ACC112 (cell line): ENCODE data around the gene ZNF514.

Experiments used
- H2AFZ ChIP-seq: fragments of 200-600 bp; sonication (generic); one replicate; pipeline ENCODE4 v1.6.0; 2017; ENCODE audit warnings: antibody characterized with exemption, low read length; ENCODE audit not compliant: unreplicated experiment
- H3K27ac ChIP-seq: fragments of 200-600 bp; sonication (generic); 2 replicates; pipeline ENCODE4 v1.5.1; 2014; ENCODE audit warnings: low read depth, mild to moderate bottlenecking, antibody characterized with exemption, low read length, moderate library complexity
- H3K27me3 ChIP-seq: fragments of 200-600 bp; sonication (generic); 2 replicates; pipeline ENCODE4 v1.6.1; 2014; ENCODE audit warnings: mild to moderate bottlenecking, antibody characterized with exemption, low read length, moderate library complexity, mixed read lengths; ENCODE audit not compliant: insufficient read depth
- H3K36me3 ChIP-seq: fragments of 200-600 bp; sonication (generic); 2 replicates; pipeline ENCODE4 v1.6.1; 2016; ENCODE audit warnings: mild to moderate bottlenecking, antibody characterized with exemption, low read length, moderate library complexity, mixed read lengths; ENCODE audit not compliant: insufficient read depth
- H3K4me1 ChIP-seq: fragments of 200-600 bp; sonication (generic); one replicate; pipeline ENCODE4 v1.6.1; 2016; ENCODE audit warnings: low read length, mixed read lengths; ENCODE audit not compliant: insufficient read depth, unreplicated experiment, control insufficient read depth
- H3K4me3 ChIP-seq: fragments of 200-600 bp; sonication (generic); 2 replicates; pipeline ENCODE4 v1.5.1; 2014; ENCODE audit warnings: mild to moderate bottlenecking, low read depth, low read length
- H3K79me2 ChIP-seq: fragments of 200-600 bp; sonication (generic); one replicate; pipeline ENCODE4 v1.6.0; 2016; ENCODE audit warnings: low read length; ENCODE audit not compliant: control insufficient read depth, unreplicated experiment, insufficient read depth

Gene ZNF514

DNA sequence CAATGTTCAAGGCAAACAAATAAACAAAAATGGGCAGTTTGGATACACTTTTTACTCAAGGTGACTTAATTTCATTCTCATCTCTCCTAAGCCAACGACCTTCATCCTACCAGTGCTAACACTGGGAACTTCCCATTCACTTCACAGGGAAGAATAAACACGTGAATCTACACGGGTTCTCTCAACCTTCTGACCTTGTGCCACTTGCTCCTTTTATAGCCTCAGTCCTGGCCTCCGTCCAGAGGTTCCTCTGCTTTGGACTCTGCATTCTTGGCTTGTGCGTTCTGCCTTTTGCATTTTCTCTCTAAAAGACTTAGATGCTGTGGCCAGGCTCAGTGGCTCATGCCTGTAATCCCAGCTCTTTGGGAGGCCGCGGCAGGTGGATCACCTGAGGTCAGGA is 19.8 kb upstream of the ZNF514 start:
- Histone ChIP-seq H3K4me3 (no peak overlapping the region), H3K27ac (no peak overlapping the region), H3K27me3 (no peaks in the 10 kb centered on the region), H3K79me2 (peaks cover 1% of the 10 kb centered on the region), H2AFZ (no peak overlapping the region), H3K36me3 (peaks cover 55% of the 10 kb centered on the region), H3K4me1 (no peaks in the 10 kb centered on the region)

- no peaks in the 10 kb centered on the region for H3K27me3 ChIP-seq
- no peaks in the 10 kb centered on the region for H3K4me1 ChIP-seq
- peaks cover 16% of the 10 kb centered on the region for H3K36me3 ChIP-seq
- H3K4me3 ChIP-seq, result no peak overlapping the region
- no peak overlapping the region for H3K27ac ChIP-seq
- H3K79me2 ChIP-seq, result peaks cover 3% of the 10 kb centered on the region
- no peak overlapping the region for H2AFZ ChIP-seq
Observed at GRCh38 chr2:95174031-95174542, 14.4 kb upstream of the ZNF514 start.

DNA sequence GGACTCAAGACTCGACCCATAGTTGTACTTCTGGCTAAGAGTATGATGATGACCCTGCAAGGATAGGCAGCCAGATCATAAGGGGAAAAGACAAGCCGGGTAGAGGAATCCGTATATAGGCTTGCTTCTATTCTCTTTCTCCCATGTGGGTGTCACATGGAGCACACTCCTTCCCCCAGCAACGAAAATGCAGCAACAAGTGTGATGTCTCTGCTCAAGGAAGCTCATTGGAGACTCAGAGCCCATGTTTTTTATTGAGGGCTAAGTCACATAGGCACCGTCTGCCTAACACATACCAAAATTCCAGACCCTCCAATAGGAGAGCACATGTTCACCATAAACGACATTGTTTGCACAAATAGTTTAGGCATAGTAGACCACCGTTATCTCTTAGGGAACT is 12.3 kb upstream of the ZNF514 start:
- Histone ChIP-seq H2AFZ (no peak overlapping the region), H3K4me3 (no peak overlapping the region), H3K79me2 (peaks cover 6% of the 10 kb centered on the region), H3K27ac (no peak overlapping the region), H3K4me1 (no peaks in the 10 kb centered on the region), H3K27me3 (no peaks in the 10 kb centered on the region), H3K36me3 (peaks cover under 1% of the 10 kb centered on the region; the same call in 1 of the 2 replicates)

DNA sequence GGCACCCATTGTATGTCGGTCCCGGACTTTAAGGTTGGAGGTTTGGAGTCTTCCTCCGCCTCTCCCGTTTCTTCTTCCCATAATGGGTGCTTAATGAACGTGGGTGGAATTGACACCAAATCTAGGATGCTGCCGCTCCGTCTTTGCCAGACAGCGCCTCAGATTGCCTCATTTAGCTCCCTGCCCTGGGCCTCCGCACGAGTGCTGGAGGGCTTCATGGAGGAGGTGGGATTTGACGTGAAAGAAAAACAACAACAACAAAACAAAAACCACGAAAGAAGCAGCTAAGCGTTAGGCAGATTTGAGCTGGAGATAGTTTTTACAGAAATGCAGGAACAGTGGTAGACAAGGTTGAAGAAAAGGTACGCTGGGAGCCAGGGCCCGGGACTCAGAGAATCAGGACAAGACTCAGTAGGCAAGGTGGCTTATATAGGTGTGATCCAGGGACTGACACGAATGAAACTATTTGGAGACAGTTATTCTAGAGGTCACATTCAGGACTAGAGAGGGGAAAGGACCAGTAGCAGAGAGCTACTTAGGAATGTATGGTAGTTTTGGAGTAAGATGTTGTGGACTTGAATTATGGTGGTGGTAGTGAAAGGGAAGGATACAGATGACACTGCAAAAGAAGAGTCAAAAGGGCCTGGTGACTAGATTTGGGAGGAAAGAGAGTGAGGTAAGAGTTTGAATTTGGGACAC is 6.6 kb upstream of the ZNF514 start:
- Histone ChIP-seq H3K4me1 (peaks cover 12% of the 10 kb centered on the region), H3K79me2 (peaks cover 27% of the 10 kb centered on the region), H3K27me3 (no peaks in the 10 kb centered on the region), H3K27ac (no peak overlapping the region), H2AFZ (peak overlapping the region; percentile 63), H3K36me3 (no peaks in the 10 kb centered on the region), H3K4me3 (peak overlapping the region; percentile 93)

DNA sequence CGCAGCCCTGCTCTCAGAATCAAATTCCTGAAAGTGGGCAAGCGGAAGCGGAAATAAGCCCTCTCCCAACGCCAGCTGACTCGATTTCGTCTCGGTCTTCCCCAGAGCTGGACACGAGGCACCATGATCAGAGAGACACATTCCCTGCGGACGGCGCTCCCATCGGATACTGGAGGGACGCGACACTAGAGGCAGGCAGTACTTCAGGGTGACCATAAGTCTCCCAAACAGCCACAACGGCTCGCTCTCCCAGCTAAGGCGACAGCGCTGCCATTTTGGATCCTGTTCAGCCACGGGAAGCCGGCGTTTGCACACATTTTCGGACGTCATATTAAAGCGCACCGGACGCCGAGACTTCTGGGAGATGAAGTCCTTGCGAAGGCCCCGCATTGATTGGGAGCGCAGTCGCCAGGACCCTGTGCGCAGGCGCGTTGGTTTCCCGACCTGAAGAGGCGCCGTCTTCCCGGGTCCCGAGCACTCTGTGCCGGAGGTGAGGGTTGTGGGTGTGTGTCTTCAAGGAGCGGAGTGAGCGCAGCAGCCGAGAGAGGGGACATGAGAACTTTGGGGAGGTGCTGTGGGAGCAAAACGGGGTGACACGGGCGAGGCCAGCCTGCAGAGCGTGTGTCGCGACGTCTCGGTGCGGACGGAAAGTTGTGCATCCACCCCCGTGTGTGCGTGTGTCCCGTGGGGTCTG is 5.9 kb upstream of the ZNF514 start, which contains the start of gene ZNF2:
TSS of gene ZNF2 (plus strand) at position 439 of the 694 bp plus-strand sequence. CDS start 10,418 bp downstream, outside the sequence.
- Histone ChIP-seq H3K36me3 (no peaks in the 10 kb centered on the region), H3K79me2 (peaks cover 27% of the 10 kb centered on the region), H2AFZ (peak within 1 kb of the TSS; percentile 96), H3K4me1 (peaks cover 12% of the 10 kb centered on the region), H3K27ac (peak within 1 kb of the TSS; percentile 83), H3K27me3 (no peaks in the 10 kb centered on the region), H3K4me3 (peak within 1 kb of the TSS; percentile 93)

GRCh38 chr2:95165030-95165370 is 5.4 kb upstream of the ZNF514 start:
- Histone ChIP-seq H3K27ac (peak overlapping the region; percentile 83), H3K36me3 (no peaks in the 10 kb centered on the region), H2AFZ (peak overlapping the region; percentile 96), H3K4me1 (peaks cover 12% of the 10 kb centered on the region), H3K27me3 (no peaks in the 10 kb centered on the region), H3K79me2 (peaks cover 27% of the 10 kb centered on the region), H3K4me3 (peak overlapping the region; percentile 93)

- Histone ChIP-seq H3K27me3 (no peaks in the 10 kb centered on the region), H3K27ac (no peak overlapping the region), H3K79me2 (peaks cover 14% of the 10 kb centered on the region), H2AFZ (peak overlapping the region; percentile 70), H3K36me3 (peaks cover 34% of the 10 kb centered on the region), H3K4me1 (peaks cover 12% of the 10 kb centered on the region), H3K4me3 (peak overlapping the region; percentile 95)
Observed at GRCh38 chr2:95158891-95159619, 593 bp downstream of the ZNF514 start.

- Histone ChIP-seq H3K36me3 (peaks cover 40% of the 10 kb centered on the region), H2AFZ (peak overlapping the region; percentile 70), H3K4me1 (peaks cover 9% of the 10 kb centered on the region), H3K27me3 (no peaks in the 10 kb centered on the region), H3K4me3 (peak overlapping the region; percentile 95), H3K27ac (no peak overlapping the region), H3K79me2 (peaks cover 8% of the 10 kb centered on the region)
Observed at GRCh38 chr2:95158441-95158840, 1.2 kb downstream of the ZNF514 start.

- H3K4me1 ChIP-seq, result no peaks in the 10 kb centered on the region
- peaks cover 93% of the 10 kb centered on the region for H3K36me3 ChIP-seq
- H3K27me3 ChIP-seq, result no peaks in the 10 kb centered on the region
- H3K27ac ChIP-seq, result no peak overlapping the region
- H3K4me3 ChIP-seq, result no peak overlapping the region
- H2AFZ ChIP-seq, result no peak overlapping the region
- H3K79me2 ChIP-seq, result no peaks in the 10 kb centered on the region
Observed at GRCh38 chr2:95149397-95149984, 10.2 kb downstream of the ZNF514 start.

DNA sequence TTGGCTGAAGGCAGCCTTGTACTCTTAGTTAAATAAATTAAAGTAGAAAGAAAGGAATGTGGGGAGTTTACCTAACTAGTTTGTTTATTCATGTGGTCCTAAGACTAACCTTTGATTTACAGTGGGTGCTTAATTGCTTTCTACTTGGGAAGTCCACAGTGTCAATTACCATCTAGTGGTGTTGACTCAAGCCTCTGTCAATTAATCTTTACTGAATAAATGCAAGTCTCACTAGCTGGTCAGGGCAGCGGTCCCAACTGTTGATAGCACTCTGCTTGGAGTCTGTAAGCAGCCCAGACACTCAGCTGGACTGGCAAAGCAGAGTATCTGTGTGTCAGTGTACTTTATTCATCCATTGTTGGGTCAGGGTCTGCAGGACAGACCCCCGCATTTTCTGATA is 15.8 kb downstream of the ZNF514 start:
- no peaks in the 10 kb centered on the region for H3K4me1 ChIP-seq
- no peak overlapping the region for H3K4me3 ChIP-seq
- no peaks in the 10 kb centered on the region for H3K79me2 ChIP-seq
- no peaks in the 10 kb centered on the region for H3K27me3 ChIP-seq
- no peak overlapping the region for H3K27ac ChIP-seq
- H3K36me3 ChIP-seq, result peaks cover 36% of the 10 kb centered on the region
- no peak overlapping the region for H2AFZ ChIP-seq
